ENCODE measurements around the gene ESRRB.

The ESRRB gene

GRCh38 chr14:76375947-76376404, at the start of gene ESRRB:
Gene ESRRB, plus strand, starts transcription at chr14:76376137. Its CDS starts 265 bp downstream, at chr14:76376402.
- no peak for DNase-seq (ENCODE audit: low spot score)

DNA sequence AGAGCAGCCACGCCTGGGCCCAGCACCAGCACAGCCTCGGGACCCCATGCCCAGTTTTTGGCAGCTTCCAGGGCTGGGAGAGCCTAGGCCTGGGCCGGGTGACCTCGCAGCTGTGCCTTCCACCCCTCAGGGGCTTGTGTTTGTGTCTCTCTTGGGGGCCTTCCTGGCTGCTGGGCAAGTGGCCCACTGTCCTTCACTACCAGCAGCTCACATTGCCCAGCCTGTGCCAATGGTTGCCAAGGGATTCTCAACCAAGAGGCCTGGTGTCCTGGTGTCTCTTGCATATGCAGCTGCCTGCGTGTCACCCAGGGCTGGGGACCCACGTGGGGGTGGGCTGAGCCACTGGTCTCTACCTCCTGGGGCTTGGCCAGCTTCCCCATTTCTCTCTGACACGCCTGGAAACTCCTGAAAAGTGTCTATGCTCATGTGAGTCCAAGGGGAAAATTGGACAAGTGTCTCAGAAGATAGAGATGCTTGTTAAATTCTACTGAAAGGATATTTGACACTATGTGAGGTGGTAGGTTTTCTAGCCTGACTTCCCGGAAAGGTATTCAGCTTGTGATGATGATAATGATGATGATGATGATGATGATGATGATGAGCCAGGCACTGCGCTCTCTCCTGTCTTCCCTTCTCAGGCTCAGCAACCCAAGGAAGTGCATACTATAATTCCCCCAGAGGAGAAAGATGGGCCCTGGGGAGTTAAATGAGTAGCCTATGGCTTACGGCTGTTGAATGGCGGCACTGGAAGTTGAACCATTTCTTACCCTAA, 48.8 kb upstream of the ESRRB start:
- DNase-seq (ENCODE audit: low spot score): no peak

GRCh38 chr14:76328457-76329137, 47.3 kb upstream of the ESRRB start:
- DNase-seq (ENCODE audit: low spot score): no peak

DNA sequence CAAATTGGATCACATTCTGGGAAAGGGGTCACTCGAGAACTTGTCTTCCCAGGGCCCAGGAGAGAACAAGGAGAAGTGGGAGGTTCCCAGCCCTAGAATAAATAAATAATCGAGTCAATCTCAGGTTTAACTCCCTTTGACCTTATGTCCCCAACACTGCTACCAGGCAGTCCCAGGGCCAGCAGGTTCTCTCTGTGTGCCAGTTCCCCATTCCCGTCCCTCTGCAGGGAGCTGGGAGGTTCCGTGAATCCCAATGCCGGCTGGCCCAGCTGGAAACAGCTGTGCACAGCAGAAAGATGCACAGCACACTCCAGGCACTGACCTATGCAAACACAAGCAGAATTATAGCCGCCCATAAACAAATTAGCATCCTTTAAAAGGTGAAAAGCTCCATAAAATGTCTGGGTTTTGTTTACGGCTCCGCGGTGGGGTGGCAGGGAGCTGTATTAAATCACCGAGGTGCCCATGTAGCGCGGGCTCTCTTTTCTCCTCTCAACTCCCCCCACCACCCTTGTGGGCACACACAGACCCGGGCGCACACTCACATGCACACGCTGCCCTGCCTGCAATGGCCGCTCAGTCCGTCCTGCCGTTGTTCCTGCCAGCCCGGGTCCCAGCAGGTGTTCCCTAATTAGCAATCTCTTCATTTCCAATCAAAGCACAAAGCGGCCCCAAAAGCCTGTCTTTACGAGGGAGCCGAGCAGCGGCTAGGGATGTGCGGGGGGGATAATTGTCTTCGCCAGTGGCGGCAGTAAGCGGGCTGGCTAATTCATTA, 46.6 kb upstream of the ESRRB start:
- DNase-seq (ENCODE audit: low spot score): no peak

- no peak for DNase-seq (ENCODE audit: low spot score)
Measured at GRCh38 chr14:76329951-76330350, 46.0 kb upstream of the ESRRB start.

DNA sequence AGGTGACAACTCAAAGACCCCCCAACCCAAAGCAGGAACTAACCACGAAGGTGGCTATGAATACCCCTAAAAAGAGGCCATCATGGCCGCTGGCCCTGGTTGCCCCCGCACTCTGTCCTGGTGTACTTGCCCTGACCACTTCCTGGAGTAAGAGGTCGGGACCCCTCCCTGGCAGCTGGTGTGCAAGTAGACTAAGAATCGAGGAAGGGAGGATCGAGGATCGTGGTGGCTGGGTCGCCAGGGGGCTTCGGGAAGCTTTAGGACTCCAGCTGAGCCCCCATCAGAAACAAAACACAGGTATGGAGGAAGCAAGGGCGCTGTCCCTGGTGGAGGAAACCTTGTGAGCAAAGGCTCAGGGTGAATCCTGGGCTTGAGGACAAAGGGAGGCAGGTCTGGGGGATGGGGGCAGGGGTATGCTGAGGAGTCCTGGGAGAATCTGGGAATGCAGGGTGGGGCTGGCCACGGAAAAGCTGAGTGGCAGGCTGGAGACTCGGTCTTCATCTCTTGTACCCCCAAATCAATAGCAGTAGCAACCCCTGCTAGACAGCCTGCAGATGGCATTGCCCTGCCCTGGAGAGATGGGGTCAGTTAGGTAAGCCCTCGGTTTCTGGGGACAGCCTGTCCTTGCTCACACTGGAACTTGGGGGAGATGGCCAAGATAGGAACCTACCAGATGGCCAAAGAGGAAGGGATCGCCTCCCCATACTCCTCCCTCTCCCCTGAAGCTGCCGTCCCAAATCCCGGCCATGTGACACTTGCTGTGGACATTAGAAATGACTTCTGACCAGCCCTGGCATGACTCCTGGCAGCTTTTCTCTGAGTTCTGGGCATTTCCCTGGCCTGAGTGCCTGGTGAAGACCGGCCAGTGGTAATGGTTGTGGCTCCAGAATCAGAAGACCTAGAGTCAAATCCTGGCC, 45.3 kb upstream of the ESRRB start:
- no peak for DNase-seq (ENCODE audit: low spot score)

DNA sequence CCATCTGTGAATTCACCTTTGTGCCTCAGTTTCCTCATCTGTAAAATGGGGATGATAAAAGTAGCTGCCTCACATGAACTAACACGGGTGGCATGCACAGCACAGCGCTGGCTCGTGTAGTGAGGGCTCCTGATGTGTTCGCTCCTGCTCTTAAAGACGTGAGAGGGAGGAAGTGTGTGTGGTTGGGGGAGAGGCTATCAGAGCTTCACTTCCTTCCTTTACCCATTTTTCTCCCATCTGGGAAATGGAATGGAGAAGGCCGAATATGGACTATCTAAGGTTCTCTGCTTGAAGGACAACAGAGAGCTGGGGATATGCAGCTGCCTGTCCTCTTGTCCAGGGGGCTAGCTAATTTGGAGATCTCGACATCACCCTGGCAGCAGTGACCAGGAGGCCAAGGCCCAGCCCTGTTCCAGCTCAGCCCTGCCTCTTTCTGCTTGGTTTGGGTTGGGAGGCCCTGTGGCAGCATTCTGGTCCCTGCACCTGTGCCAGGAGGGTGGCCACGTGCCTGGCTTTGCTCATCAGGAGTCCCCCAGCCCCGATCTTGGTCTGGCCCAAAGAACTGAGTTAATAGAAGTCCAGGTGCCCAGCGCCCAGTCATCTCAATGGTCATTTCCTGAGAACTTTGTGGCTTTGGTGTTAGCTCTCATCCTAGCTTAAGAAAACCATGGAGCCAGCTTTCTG, 44.5 kb upstream of the ESRRB start:
- DNase-seq (ENCODE audit: low spot score): no peak

DNA sequence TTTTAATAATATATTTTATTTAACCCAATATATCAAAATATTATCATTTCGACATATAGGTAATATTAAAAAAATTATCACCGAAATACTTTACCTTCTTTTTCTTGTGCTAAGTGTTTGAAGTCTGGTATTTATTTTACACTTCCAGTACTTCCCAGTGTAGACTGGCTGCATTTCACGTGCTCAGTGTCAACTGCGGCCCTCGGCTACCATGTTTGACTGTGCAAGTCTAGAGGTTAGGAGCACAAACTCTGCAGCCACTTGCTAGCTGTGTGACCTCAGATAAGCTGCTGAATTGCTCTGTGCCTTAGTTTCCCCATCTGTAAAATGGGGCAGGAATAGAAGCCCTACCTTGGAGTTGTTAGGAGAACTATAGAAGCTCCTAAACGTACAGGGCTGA, 42.3 kb upstream of the ESRRB start:
- no peak for DNase-seq (ENCODE audit: low spot score)

- no peak for DNase-seq (ENCODE audit: low spot score)
Measured at GRCh38 chr14:76334316-76334715, 41.6 kb upstream of the ESRRB start.

- no peak for DNase-seq (ENCODE audit: low spot score)
Measured at GRCh38 chr14:76336876-76337275, 39.1 kb upstream of the ESRRB start.

GRCh38 chr14:76337635-76338545, 38.0 kb upstream of the ESRRB start:
- no peak for DNase-seq (ENCODE audit: low spot score)

DNA sequence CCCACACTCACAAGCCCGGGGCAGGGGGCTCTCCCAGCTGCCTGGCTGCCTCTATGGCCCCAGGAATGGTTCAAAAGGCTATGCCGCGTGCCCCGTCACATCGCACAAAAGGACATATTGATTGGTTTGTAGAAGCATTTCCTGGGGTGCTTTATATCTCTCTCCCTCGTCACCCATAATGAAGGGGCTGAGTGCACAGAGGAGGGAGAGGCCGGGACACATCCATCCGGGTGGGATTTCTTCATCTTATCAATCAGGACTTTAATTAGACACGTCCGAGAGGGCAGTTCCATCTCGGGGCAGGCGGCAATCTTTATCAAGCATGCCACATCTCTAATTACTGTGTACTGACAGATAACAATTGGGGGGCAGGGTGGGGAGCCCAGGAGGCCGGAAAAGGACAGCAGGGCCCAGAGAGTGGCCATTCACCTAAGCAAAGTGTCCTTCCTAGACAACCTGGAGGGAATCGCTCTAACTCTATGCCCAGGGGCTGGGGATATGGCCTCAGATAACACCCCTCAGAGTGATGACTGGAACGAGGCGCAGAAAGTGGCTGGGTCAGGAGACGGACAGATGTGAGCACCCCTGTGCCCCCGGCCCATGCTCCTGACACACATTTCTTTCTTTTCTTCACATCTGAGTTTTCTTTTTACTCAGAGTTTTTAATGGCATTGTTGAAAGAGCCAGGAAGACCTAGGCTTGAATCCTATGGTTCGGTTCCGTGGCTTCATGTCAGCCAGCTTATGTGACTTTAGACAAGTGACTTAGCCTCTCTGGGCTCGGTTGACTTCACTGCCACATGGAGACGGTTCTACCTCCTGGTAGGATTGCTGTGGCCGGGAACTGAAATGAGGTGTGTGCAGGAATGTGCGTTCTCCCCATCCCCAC, 36.0 kb upstream of the ESRRB start:
- DNase-seq (ENCODE audit: low spot score): no peak

DNA sequence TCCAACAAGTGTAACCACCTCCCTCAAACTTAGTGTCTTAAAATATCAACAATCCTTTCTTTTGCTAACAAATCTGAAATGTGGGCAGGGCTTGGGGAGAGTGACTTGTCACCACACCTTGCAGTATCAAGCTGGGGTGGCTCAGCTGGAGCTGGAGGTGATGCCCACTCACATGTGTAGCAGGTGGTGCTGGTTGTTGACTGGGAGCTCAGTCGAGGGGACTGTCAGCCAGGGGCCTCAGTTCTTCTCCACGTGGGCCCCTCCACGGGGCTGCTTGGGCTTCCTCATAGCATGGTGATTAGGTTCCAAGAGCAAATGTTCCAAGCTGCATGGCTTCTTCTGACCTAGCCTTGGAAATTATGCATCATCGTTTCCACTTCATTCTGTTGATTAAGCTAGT, 32.6 kb upstream of the ESRRB start:
- DNase-seq (ENCODE audit: low spot score): no peak

GRCh38 chr14:76346391-76347160, 29.4 kb upstream of the ESRRB start:
- no peak for DNase-seq (ENCODE audit: low spot score)

GRCh38 chr14:76348898-76349297, 27.0 kb upstream of the ESRRB start:
- no peak for DNase-seq (ENCODE audit: low spot score)

DNA sequence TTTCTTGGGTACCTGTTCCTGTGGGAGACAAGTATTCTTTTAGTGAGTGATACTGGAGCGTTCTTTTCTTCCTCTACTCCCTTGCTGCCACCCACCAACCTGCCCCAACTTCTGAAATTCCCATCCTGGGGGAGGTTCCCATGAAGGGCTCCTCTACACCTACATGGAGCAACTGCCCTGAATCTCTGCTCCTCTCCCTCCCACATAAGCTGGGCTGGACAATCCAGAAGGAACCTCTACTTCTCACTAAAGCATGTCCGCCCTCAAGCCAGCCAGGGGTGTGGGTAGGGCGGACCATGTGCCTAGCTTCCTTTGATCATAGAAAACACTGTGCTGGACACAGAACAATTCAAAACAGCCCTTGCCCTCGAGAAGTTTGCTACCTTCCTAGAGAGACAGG, 25.9 kb upstream of the ESRRB start:
- DNase-seq (ENCODE audit: low spot score): no peak

DNA sequence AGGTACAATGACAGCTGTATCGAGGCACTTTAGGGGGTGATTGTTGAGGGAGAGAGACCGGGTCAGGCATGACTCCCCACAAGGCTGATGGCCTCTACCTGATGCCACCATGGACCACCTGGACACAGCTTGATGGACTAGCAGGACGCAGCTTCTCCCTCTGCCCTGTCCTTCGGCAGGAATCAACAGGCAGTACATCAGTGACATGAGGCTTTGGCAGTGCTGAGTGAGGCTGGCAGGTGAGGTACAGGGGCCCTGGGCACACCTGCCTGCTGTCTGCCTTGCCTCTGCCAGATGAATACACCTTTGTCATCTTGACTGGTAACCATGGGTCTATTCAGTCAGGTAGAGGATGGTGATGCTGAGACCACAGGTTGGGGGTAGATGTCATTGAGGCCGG, 25.3 kb upstream of the ESRRB start:
- DNase-seq (ENCODE audit: low spot score): no peak

- DNase-seq (ENCODE audit: low spot score): no peak
Measured at GRCh38 chr14:76351941-76352340, 24.0 kb upstream of the ESRRB start.
